Measurements from ENCODE around the gene METAP1.
"Not testable (repeated sequence)": the region's sequence is repeated elsewhere in the genome, so short reads cannot be mapped to it uniquely, and the experiment has no call there.

The METAP1 gene

GRCh38 chr4:98998551-98998950, 3.0 kb downstream of the METAP1 start:
- no peak for DNase-seq

DNA sequence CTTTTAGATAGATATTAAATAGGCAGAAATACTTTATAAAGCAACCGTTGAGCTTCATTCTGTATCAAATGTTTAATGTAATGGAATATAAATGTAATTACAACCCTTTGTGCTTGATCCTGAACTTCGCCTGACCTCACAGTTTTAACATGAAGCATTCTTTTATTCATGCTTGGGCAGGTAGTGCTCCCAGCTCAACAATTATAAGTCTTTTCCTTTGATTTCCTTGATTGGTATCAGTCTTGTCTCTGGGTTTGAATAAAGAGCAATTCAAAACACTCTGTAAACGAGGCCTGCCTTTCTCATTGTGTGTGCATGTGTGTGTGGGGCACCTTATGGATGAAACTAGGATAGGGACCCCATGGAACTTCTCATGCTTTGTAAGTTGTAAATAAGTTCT, 6.8 kb downstream of the METAP1 start:
- DNase-seq = no peak

- DNase-seq = no peak
These were observed 12.5 kb downstream of the METAP1 start for GRCh38 chr4:99008051-99008450.

DNA sequence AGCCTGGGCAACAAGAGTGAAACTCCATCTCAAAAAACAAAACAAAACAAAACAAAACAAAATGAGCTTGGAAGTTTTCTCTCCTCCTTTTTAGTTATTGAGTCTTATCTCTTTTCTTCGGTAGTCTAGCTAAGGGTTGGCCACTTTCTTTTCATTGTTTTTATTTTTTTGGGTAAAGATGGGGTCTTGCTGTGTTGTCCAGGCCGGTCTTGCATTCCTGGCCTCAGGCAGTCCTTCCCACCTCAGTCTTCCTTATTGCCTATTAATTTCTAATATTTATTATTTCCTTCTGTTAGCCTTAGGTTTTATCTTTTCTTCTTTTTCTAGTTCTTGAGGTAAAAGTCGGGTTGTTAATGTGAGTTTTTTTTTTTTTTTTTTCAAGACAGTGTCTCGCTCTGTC, 16.4 kb downstream of the METAP1 start:
- DNase-seq = no peak

- no peak for DNase-seq
These were observed 17.9 kb downstream of the METAP1 start for GRCh38 chr4:99013402-99013843.

- DNase-seq = no peak
These were observed 18.5 kb downstream of the METAP1 start for GRCh38 chr4:99013884-99014523.

DNA sequence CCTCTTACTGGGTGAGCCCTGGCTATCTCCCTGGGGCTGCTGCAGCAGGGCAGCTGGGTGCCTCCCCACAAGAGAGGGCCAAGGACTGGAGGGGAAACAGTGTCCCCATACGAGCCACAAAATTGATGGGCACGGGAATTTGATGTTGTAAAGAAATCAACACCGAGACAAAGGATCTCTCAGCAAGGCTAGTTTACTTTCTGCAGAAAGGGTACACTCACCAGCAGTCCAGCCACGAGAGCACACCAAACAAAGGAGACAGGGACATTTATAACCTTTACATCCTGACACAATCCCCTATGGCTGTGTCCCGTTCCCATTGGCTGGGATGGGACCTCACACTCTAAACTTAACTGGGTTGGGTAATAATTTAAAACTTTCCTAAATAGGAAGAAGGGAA, 25.9 kb downstream of the METAP1 start:
- DNase-seq = no peak

- DNase-seq = no peak
These were observed 27.0 kb downstream of the METAP1 start for GRCh38 chr4:99022566-99022965.

GRCh38 chr4:99023800-99024251, 28.3 kb downstream of the METAP1 start:
- not testable (repeated sequence) for DNase-seq

DNA sequence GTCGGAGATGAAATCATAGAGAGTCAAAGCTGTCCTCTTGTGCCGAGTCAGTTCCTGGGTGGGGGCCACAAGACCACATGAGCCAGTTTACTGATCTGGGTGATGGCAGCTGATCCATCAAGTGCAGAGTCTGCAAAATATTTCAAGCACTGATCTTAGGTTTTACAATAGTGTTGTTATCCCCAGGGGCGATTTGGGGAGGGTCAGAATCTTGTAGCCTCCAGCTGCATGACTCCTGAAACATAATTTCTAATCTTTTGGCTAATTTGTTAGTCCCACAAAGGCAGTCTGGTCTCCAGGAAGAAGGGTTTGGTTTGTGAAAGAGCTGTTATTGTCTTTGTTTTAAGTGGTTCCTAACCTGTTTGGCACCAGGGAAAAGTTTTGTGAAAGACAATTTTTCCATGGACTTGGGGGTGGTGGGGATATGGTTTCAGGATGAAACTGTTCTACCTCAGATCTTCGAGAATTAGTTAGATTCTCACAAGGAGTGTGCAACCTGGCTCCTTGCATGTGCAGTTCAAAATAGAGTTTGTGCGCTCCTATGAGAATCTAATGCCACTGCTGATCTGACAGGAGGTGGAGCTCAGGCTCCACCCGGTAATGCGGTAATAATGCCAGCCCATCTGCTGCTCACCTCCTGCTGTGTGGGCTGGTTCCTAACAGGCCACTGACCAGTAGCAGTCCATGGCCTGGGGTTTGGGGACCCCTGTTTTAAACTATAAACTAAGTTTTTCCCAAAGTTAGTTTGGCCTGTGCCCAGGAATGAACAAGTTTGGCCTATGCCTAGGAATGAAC, 29.2 kb downstream of the METAP1 start:
- DNase-seq = no peak

DNA sequence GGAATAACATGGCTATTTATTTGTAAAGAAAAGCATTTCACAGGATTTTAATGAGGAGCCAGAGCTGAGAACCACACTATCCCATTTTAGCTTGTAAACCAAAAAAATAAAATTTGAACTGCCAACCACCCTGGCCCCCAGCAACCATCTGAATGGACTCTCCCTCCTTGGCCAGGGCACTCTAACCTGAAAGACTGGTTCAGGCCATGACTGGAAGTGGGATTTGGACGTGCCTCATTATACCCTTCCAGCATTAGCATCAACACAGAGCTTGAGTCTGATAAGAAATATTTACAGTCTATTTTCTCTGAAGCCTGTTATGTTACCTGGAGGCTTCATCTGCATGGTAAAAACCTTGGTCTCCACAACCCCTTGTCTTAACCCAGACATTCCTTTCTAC, 30.0 kb downstream of the METAP1 start:
- no peak for DNase-seq

DNA sequence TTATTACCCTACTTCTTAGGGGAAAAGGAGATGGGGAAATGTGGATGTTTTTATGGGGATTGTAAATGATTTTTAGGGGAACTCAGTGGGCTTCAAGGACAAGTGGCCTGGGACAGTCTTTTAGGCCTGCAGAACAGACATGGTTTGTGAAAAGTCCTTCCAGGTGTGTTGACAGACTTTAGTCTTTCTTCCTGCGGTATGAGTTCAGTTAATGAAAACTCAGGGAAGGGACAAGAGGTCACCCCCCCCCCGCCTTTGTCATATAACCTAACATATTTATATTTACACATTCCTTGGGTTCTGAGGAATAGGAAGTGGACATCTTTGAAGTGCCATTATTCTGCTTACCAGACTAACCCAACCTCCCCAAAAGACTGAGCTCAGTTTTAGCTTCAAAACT, 31.8 kb downstream of the METAP1 start:
- no peak for DNase-seq

GRCh38 chr4:99028187-99028586, 32.7 kb downstream of the METAP1 start:
- DNase-seq = no peak

GRCh38 chr4:99029018-99029735, 33.7 kb downstream of the METAP1 start:
- DNase-seq = no peak

- no peak for DNase-seq
These were observed 34.3 kb downstream of the METAP1 start for GRCh38 chr4:99029852-99030251.

GRCh38 chr4:99033956-99034355, 38.4 kb downstream of the METAP1 start:
- no peak for DNase-seq

DNA sequence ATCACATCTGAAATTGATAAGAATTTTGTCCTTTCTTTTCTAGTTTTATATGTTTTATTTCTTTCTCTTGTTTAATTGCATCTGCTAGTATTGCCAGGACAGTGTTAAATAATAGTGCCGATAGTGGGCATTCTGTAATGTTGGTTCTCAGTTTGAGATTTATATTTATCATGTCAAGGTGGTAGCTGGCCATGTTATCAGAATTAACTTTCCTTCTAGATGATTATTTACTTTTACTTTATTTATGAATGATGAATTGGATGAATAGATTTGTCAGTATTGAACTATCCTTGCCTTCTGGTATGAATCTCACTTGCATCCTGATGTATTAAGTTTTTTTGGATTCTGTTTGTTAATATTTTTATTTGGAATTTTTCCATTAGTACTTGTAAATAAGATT, 42.7 kb downstream of the METAP1 start:
- no peak for DNase-seq

GRCh38 chr4:99043346-99043745, 47.8 kb downstream of the METAP1 start:
- DNase-seq = no peak

- DNase-seq = no peak
These were observed 52.2 kb downstream of the METAP1 start for GRCh38 chr4:99047710-99048109.

DNA sequence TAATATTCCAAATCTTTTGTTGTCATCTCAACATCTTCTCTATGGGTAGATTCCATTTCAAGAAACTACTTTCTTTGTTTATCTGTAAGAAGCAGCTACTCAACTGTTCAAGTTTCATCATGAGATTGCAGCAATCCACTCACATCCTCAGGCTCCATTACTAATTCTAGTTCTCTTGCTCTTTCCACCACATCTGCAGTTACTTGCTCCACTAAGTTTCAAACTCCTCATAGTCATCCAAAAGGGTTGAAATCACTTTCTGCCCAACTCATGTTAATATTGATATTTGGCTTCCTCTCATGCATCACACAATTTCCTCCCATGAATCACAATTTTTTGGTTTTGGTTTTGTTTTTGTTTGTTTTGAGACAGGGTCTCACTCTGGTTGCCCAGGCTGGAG, 57.4 kb downstream of the METAP1 start:
- DNase-seq = no peak

DNA sequence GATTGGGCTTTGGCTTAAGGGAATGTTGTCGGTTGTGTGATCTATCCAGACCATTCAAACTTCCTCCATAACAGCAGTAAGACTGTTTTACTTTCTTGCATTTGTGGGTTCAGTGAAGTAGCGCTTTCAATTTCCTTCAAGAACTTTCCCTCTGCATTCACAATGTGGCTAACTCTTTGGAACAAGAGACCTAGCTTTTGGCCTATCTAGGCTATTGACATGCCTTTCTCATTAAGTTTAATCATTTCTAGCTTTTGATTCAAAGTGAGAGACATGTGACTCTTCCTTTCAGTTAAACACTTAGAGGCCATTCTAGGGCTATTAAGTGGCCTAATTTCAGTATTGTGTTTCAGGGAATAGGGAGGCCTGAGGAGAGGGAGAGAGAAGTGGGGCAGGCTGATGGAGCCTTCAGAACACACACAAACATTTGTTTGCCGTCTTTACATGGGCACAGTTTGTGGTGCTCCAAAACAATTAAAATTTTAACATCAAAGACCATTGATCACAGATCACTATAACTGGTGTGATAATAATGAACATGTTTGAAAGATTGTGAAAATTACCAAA, 59.0 kb downstream of the METAP1 start:
- DNase-seq = no peak

DNA sequence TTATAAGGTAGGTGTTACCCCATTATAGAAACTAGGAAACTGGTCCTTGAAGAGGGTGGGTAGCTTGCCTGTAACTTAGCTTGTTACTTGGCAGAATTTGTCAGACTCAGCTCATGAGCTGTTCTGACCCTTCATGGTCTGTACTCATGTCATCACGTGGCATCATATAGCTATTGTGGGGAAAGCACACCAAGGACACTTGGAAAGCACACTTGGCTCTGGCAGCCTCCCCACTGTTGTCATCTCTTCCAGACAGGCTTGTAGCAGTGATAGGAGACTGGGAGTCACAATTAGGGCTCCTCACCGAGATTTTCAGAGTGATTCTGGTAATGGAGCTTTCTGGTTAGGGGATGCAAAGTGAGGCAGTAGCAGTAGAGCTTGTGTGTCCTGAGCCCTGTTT, 62.7 kb downstream of the METAP1 start:
- no peak for DNase-seq

GRCh38 chr4:99059550-99059949, 64.0 kb downstream of the METAP1 start:
- no peak for DNase-seq

All from T1000 (cell line).